HG03432 (cell line): ENCODE data around the gene RNASE8.
A peak's percentile ranks its signal among the peaks of the same experiment; 100 is the strongest.

Experiments used
- ATAC-seq: cut with Tn5 transposase; IDR thresholded peaks from one replicate; pipeline ENCODE4 v1.9.1; 2021; ENCODE audit warnings: mild to moderate bottlenecking, moderate library complexity; ENCODE audit not compliant: unreplicated experiment

Gene RNASE8

GRCh38 chr14:21090194-21090939 is 32.7 kb downstream of the RNASE8 start:
- no peak for ATAC-seq

- no peak for ATAC-seq
Observed at GRCh38 chr14:21090940-21091663, 33.5 kb downstream of the RNASE8 start.

- ATAC-seq = no peak
Observed at GRCh38 chr14:21091821-21092272, 34.2 kb downstream of the RNASE8 start.

DNA sequence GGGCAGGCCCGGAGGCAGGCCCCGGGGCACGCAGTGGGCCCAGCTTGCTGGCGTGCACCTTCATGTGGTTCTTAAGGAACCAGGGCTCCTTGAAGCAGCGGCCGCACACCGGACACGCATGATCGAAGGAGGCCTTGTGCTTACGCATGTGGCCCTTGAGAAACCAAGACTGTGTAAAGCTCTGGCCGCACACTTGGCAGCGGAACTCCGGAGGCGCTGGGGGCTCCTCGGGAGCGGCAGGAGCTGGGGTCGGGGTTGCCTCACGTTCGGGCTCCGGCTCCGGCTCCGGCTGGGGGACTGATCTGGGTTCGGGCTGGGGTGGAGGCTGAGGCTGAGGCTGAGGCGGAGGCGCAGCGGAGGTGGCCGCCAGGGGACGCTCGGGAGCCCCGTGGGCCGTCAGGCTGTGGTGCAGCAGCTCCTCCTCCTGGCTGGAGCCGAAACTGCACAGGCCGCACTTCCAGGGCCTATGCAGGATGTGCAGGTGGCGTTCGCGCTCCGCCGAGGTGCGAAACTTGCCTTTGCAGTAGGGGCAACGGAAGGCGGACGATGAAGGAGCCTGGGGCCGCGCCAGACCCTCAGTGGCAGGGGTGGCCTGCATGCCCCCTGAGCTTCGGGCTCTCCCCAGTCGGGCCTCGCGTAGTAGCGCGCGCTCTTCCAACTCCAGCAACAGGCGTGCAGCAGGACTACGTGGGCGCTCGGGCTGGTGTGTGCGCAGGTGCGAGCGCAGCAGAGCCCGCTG is 34.8 kb downstream of the RNASE8 start:
- ATAC-seq = peak; percentile 93

DNA sequence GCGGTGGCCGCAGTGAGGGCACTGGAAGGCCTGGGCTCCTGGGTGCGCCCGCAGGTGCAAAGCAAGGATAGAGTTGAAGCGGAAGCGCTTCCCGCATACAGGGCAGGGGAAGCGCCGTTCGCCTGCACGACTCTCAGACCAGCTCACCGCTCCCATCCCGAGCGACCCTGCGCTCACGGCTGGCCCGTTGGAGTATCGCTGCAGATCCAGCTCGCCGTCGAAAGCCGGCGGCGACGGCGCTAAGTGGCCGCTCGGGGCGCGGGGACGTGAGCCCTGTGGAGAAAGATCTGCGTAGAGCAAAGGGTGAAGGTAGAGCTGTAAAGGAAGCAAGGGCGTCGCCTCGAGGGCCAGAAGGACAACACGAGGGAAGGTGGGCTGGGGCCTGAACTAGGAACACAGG is 35.4 kb downstream of the RNASE8 start:
- ATAC-seq = no peak

GRCh38 chr14:21093769-21094681 is 36.4 kb downstream of the RNASE8 start:
- no peak for ATAC-seq

DNA sequence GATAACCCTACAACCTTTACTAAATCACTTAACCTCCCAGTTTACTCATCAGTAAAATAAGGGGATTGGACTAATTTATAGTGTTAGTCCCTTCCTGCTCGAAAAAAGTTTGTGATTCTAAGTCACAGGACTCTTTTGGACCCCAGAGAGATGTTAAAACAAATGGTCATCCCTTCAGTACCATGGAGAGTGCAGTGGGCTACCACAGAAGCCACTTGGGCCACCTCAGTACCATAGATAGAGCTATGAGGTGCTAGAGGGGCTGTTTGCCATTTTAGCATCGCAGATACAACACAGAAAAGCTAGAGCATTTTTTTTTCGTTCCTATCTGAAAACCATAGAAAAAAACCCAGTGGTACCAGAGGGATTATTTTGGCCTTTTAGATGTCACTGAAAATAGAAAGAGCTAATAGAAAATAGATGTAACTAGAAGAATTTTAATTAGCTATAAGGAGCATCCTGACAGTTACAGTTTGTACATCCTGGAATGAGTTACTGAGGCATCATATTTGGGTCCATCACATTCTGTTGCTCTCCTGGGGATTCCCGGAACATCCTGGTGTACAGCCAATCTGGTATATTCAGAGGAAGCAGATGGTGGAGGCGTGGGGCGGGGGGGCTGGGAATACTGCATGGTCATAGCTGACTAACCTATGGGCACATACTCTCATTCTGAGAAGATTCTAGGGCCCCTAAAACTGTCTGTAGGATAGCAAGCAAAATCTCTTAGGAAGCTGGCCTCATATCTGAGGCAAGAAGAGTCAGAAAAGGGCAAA is 38.0 kb downstream of the RNASE8 start:
- ATAC-seq = no peak

- ATAC-seq = no peak
Observed at GRCh38 chr14:21096438-21096837, 38.8 kb downstream of the RNASE8 start.

DNA sequence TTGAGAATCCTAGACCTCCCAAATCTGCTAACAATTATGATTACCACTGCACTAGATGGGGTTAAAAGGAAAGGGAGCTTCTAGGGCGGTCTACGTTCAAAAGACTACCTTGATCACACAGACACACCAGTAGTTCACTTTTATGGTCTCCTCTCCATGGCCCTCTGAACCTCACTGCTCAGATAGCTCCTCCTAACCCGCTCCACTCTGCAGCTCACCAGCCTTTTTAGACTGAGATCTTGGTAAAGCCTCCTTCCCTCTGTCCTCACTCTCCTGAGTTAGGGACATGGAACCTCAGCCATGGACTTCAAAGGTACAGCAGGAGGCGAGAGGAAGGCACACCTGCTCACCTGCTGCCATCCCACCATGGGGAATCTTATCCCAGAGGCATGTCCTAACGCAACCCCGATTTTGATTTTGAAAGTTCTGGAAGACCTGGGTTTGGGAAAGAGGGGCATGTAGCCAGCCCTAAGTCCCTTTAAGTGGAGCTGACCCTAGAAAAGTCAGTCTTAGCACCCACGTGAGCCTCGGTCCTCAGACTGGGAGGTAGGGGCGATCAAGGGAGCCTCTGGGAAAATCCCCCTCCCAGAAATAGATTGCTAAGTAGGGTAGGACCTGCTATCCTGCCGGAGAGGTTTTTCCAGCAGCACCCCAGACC is 39.5 kb downstream of the RNASE8 start:
- ATAC-seq = no peak

- ATAC-seq = no peak
Observed at GRCh38 chr14:21097636-21098075, 40.0 kb downstream of the RNASE8 start.

DNA sequence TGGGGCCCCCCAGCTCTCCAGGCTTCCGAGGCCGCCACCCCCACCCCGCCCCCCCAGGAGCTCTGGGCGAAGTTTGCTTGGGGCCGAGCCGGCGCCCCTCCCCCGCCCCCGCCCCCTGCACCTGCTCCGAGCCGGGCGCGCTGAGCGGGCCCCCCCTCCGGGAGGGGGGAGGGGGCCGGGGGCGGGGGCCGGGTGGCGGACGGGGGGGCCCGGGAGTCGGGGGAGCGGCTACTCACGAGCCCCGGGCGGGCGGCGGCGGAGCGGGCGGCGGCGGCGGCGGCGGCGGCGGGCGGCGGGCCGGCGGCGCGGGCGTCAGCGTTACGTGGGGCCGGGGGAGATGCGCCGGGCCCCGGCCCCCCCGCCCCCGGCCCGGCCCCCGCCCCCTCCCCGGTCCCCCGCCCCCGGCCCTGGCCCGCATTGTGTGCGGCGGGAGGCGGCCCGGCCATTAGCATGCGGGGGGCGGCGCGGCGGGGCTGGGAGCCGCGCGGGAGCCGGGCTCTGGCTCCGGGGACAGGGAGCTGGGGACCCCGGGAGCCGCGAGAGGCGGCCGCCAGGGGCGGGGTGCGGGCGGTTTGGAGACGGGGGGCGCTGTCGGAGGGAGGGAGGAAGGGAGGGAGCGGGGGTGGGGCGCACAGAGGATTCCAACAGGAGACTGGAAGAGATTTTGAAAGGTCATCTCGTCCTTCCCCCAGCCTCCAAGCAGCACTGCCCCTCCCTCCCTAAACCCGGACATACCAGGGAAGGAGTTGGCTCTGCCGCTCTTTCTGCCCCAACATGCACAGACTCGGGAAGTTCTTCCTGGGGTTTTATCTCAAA is 40.7 kb downstream of the RNASE8 start, which contains the start of gene ZNF219:
Gene ZNF219 (minus strand): TSS at position 580 of the 816 bp plus-strand sequence. CDS start 5,064 bp downstream, outside the sequence.
- ATAC-seq = no peak

GRCh38 chr14:21098892-21099595 is 41.4 kb downstream of the RNASE8 start:
- ATAC-seq = no peak

DNA sequence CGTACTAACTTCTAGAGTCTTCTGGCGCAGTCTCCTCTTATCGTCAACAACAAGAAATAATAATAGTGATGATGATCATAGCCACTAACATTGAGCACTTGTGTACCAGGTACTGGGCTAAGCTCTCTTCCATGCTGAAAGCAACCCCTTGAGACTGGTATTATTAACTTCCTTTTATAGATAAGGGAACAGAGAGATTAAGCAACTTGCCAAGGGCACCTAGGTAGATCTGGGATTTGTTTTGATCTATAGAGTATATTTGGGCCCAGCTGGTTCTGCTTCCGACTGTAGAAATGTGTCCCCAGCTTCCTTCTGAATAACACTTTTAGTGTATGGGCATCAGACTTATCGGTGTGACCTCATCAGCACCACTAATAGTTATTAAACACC is 42.0 kb downstream of the RNASE8 start:
- no peak for ATAC-seq

GRCh38 chr14:21100931-21101330 is 43.3 kb downstream of the RNASE8 start, which contains the start of gene TMEM253:
TSS of gene TMEM253 (plus strand) at chr14:21101066. CDS start at chr14:21101344, 278 bp downstream.
- no peak for ATAC-seq

GRCh38 chr14:21101802-21102413 is 44.3 kb downstream of the RNASE8 start:
- ATAC-seq = no peak

DNA sequence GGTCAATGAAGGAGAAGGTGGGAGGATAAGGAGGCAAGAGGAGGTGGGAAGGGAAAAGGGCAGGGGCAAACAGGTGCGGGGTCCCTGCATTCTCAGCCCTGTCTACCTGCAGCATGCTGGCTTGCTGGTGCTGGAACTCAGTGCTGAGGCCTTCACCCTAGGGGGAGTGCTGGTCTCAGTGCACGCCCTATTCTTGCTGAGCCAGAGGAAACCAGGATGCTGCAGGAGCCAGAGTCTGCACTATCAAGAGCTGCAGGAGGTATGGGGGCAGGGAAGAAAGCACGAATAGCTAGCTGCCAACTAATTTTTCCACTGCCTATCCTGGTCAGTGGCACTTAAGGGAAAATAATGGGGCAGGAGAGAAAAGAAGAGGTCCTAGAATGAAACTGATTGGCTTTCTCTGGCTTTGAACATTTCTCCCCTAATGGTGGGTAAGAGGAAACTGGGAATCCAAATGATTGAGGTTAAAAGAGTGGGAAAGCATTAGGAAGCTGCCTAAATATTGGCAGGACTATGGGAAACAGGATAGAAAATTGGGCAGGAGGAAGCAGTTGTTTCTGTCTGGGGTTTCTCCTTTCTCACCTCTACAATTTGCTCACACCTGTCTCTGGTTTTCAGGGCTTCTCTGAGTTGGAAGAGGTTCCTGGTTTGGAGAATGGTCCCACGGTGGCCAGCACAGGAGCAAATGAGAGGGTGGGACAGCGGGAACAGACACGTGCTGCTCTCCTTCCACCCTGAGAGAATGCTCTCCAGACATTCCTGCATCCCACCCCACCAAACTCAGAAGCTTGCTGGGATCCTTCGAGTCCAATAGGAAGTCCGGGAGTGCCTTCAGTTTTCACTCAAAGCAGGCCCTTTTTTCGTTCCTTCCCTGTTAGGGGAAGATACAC is 45.1 kb downstream of the RNASE8 start:
- no peak for ATAC-seq
